NOMO-1 treated with DMSO at 0.1 percent for 48 hours (cell line): ENCODE results near the gene EHMT1.
"Not testable (repeated sequence)": the region's sequence is repeated elsewhere in the genome, so short reads cannot be mapped to it uniquely, and the experiment has no call there.

Source experiments
- DNase-seq: peaks from one replicate; lab custom pipeline; 2025; ENCODE audit not compliant: unreplicated experiment; lab: John Stamatoyannopoulos, UW

Gene EHMT1

GRCh38 chr9:137800196-137801022 lies 181.6 kb downstream of the EHMT1 start:
- no peak for DNase-seq

GRCh38 chr9:137801023-137801319 lies 182.2 kb downstream of the EHMT1 start:
- DNase-seq: no peak

- no peak for DNase-seq
These were observed 183.2 kb downstream of the EHMT1 start for GRCh38 chr9:137802021-137802420.

- DNase-seq: no peak
These were observed 183.9 kb downstream of the EHMT1 start for GRCh38 chr9:137802521-137803243.

GRCh38 chr9:137804908-137805630 lies 186.3 kb downstream of the EHMT1 start:
- DNase-seq: no peak

- DNase-seq: no peak
These were observed 189.2 kb downstream of the EHMT1 start for GRCh38 chr9:137807721-137808703.

- DNase-seq: peak; percentile 45
These were observed 190.3 kb downstream of the EHMT1 start for GRCh38 chr9:137809040-137809576.

GRCh38 chr9:137809726-137810450 lies 191.1 kb downstream of the EHMT1 start:
- not testable (repeated sequence) for DNase-seq

GRCh38 chr9:137811283-137811870 lies 192.6 kb downstream of the EHMT1 start:
- DNase-seq: no peak

GRCh38 chr9:137812356-137813023 lies 193.7 kb downstream of the EHMT1 start:
- no peak for DNase-seq

- DNase-seq: no peak
These were observed 194.4 kb downstream of the EHMT1 start for GRCh38 chr9:137813167-137813566.

GRCh38 chr9:137813651-137814415 lies 195.0 kb downstream of the EHMT1 start:
- DNase-seq: no peak

GRCh38 chr9:137814436-137814835 lies 195.6 kb downstream of the EHMT1 start:
- no peak for DNase-seq

- DNase-seq: no peak
These were observed 196.0 kb downstream of the EHMT1 start for GRCh38 chr9:137814841-137815240.

GRCh38 chr9:137815256-137816255 lies 196.8 kb downstream of the EHMT1 start:
- no peak for DNase-seq

- DNase-seq: no peak
These were observed 197.9 kb downstream of the EHMT1 start for GRCh38 chr9:137816531-137817235.
